Hematopoietic multipotent progenitor cell (in vitro differentiated cells): ENCODE measurements around the gene NUTM1. TPM values are rescaled to one million over a fixed set of nuclear protein-coding genes. Genes with fewer than 3 reads are reported as not detected.

Source experiments
- DNase-seq, 3 donors: peaks; one replicate each; pipeline ENCODE4 v3.0.0-alpha.2; 2011 to 2015; ENCODE audit warnings: low read depth in 2 of 3, low spot score in 2 of 3
- total RNA-seq: library from RNA; depleted of rRNA; stranded (reverse); fragments of >200 nt; gene quantifications from one replicate; pipeline ENCODE4 v1.2.3, GENCODE V29; 2012

The NUTM1 gene
- total RNA-seq: not detected

- peak; percentile 90 to 94 (median 93) for DNase-seq
These were observed at the start of gene NUTM1, which contains the start of gene NOP10 for GRCh38 chr15:34342737-34343575. Gene NUTM1, plus strand, starts transcription at chr15:34343315. Its CDS starts 382 bp downstream, at chr15:34343697. Gene NOP10, minus strand, starts transcription at chr15:34343136. Its CDS starts 63 bp downstream, at chr15:34343073.

GRCh38 chr15:34297059-34297458 lies 46.1 kb upstream of the NUTM1 start:
- DNase-seq: no peak

GRCh38 chr15:34301058-34301457 lies 42.1 kb upstream of the NUTM1 start:
- DNase-seq: no peak

GRCh38 chr15:34304613-34305012 lies 38.5 kb upstream of the NUTM1 start:
- no peak for DNase-seq

- no peak for DNase-seq
These were observed 31.6 kb upstream of the NUTM1 start for GRCh38 chr15:34311563-34311962.

GRCh38 chr15:34314491-34315490 lies 28.3 kb upstream of the NUTM1 start:
- no peak for DNase-seq

GRCh38 chr15:34318277-34319079 lies 24.6 kb upstream of the NUTM1 start:
- DNase-seq: peak in 2 of 3 donors; percentile 37 to 49

GRCh38 chr15:34323217-34323616 lies 19.9 kb upstream of the NUTM1 start:
- no peak for DNase-seq

- no peak for DNase-seq
These were observed 18.2 kb upstream of the NUTM1 start for GRCh38 chr15:34324933-34325332.

- no peak for DNase-seq
These were observed 17.7 kb upstream of the NUTM1 start for GRCh38 chr15:34325368-34325767.

- no peak for DNase-seq
These were observed 15.2 kb upstream of the NUTM1 start for GRCh38 chr15:34327906-34328305.

- DNase-seq: no peak
These were observed 14.1 kb upstream of the NUTM1 start for GRCh38 chr15:34329006-34329405.

GRCh38 chr15:34330279-34330678 lies 12.8 kb upstream of the NUTM1 start:
- DNase-seq: no peak

- peak in 2 of 3 donors; percentile 48 to 74 for DNase-seq
These were observed 11.3 kb upstream of the NUTM1 start for GRCh38 chr15:34331809-34332208.

- DNase-seq: no peak
These were observed 10.5 kb upstream of the NUTM1 start for GRCh38 chr15:34332553-34333120.

GRCh38 chr15:34334672-34335071 lies 8.4 kb upstream of the NUTM1 start:
- no peak for DNase-seq

- DNase-seq: peak in 2 of 3 donors; percentile 62 to 72
These were observed 7.7 kb upstream of the NUTM1 start for GRCh38 chr15:34335176-34336032.

- DNase-seq: no peak
These were observed 6.7 kb upstream of the NUTM1 start for GRCh38 chr15:34336231-34336990.
